Right lobe of liver (tissue), 6 donors: Measurements from ENCODE around the gene TUT4. TPM values are rescaled to one million over a fixed set of nuclear protein-coding genes. Genes with fewer than 3 reads are reported as not detected.

Source experiments
- ATAC-seq, 4 donors: fragments of 200-7000 bp; cut with Tn5 transposase; one replicate each; pipeline ENCODE4 v1.9.1; 2020; ENCODE audit warnings: mild to moderate bottlenecking in 4 of 4, moderate library complexity in 4 of 4
- DNase-seq, 3 donors: peaks; one replicate each; pipeline ENCODE4 v3.0.0-alpha.2; 2020
- H3K27ac ChIP-seq, 3 donors: fragments of 200-600 bp; one replicate each; pipeline ENCODE4 v1.8.0; 2022
- H3K27me3 ChIP-seq, 2 donors: fragments of 200-600 bp; one replicate each; pipeline ENCODE4 v1.8.0; 2022
- H3K36me3 ChIP-seq, 4 donors: fragments of 200-600 bp; sonication (generic) in 1 of 4; one replicate each; pipeline versions ENCODE4 v1.5.1 to v1.8.0; 2017 to 2022; ENCODE audit warnings: control low read depth in 1 of 4
- H3K4me1 ChIP-seq, 4 donors: fragments of 200-600 bp; sonication (generic) in 1 of 4; one replicate each; pipeline versions ENCODE4 v1.5.1 to v1.8.0; 2017 to 2022; ENCODE audit warnings: control low read depth in 1 of 4
- H3K4me3 ChIP-seq, 3 donors: fragments of 200-600 bp; one replicate each; pipeline ENCODE4 v1.8.0; 2022
- H3K9me3 ChIP-seq, 4 donors: fragments of 200-600 bp; sonication (generic) in 1 of 4; one replicate each; pipeline versions ENCODE4 v1.5.1 to v1.8.0; 2017 to 2022; ENCODE audit warnings: control low read depth in 1 of 4
- POLR2A ChIP-seq: fragments of 450-650 bp; IDR thresholded peaks from one replicate; pipeline ENCODE4 v1.6.1; 2017; ENCODE audit warnings: antibody characterized with exemption, mild to moderate bottlenecking
- WGBS: methylation state at CpG from one replicate; pipeline ENCODE4 v1.1.6; 2018; ENCODE audit warnings: low coverage, low lambda C conversion rate; ENCODE audit not compliant: insufficient coverage; ENCODE audit errors: missing lambda C conversion rate; 5-methylcytosine and 5-hydroxymethylcytosine counted together
- intact Hi-C, 2 donors: fragments of 100-400 bp; cut with DNase I; formaldehyde crosslinking; loops; one replicate each; pipeline versions ENCODE4 v1.11.2 to v1.14.1; 2022
- total RNA-seq, 6 experiments: library from RNA; depleted of rRNA in 2 of 6; stranded (reverse); fragments of >200 nt in 2 of 6; fragmentation: NEBNext Ultra II Directional in 3 of 6; extraction: Animal tissue kit (Norgen Biotek cat#: 25700) in 3 of 6; gene quantifications; one replicate each; pipeline versions ENCODE4 v1.1.0 to v1.2.4, GENCODE V29; 2016 to 2023
- TF ChIP-seq, protein P1 (sequence below), 4 donors: fragments of 200-600 bp in 3 of 4; fragments of 450-650 bp in 1 of 4; IDR thresholded peaks; one replicate each; pipeline versions ENCODE4 v1.5.1 to v1.8.0; 2016 to 2022; ENCODE audit warnings: antibody characterized with exemption in 4 of 4, mild to moderate bottlenecking in 2 of 4
- donor health status: DM: no; HTN: yes; CAD: no.
- donor health status: DM: no; HTN: no; CAD: no.
- donor health status: DM: no; HTN: no; CAD: no.
- donor health status: DM: no; HTN: yes; CAD: no.
- donor health status: DM: no; HTN: yes; CAD: no.

TUT4 gene
- total RNA-seq, 6 experiments from 2014 or later = 16.1 to 33.0 (median 22.8) TPM

DNA sequence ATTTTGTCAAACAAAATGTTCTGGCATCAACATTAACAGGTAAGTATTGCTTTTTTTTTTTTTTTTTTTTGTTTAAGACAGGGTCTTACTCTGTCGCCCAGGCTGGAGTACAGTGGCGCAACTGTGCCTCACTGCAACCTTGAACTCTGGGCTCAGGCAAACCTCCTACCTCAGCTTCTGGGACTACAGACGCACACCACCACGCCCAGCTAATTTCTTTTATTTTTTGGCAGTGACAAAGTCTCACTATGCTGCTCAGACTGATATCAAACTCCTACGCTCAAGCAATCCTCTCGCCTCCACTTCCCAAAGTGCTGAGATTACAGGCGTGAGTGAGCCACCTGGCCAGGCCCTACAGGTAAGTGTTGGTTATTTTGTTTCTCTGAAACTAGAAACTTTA lies 2.4 kb downstream of the TUT4 start:
- Histone ChIP-seq H3K27me3 (no peaks in the 10 kb centered on the region), H3K9me3 (no peaks in the 10 kb centered on the region), H3K36me3 (no peaks in the 10 kb centered on the region), H3K4me3 (no peak overlapping the region), H3K4me1 (peaks cover 0 to 20% (median 0%) of the 10 kb centered on the region in 4 donors), H3K27ac (peak overlapping the region in 1 of 3 donors; percentile 35)
- ATAC-seq (peak in 3 of 4 donors; percentile 15 to 42 (median 21)), DNase-seq (peak; percentile 37 to 72 (median 69))
- intact Hi-C loops = no loop called here
- 42% methylated on average over 7 of the region's 7 CpGs for WGBS
- no peak for TF ChIP-seq POLR2A
- TF ChIP-seq, protein P1, sequence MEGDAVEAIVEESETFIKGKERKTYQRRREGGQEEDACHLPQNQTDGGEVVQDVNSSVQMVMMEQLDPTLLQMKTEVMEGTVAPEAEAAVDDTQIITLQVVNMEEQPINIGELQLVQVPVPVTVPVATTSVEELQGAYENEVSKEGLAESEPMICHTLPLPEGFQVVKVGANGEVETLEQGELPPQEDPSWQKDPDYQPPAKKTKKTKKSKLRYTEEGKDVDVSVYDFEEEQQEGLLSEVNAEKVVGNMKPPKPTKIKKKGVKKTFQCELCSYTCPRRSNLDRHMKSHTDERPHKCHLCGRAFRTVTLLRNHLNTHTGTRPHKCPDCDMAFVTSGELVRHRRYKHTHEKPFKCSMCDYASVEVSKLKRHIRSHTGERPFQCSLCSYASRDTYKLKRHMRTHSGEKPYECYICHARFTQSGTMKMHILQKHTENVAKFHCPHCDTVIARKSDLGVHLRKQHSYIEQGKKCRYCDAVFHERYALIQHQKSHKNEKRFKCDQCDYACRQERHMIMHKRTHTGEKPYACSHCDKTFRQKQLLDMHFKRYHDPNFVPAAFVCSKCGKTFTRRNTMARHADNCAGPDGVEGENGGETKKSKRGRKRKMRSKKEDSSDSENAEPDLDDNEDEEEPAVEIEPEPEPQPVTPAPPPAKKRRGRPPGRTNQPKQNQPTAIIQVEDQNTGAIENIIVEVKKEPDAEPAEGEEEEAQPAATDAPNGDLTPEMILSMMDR (IDR thresholded peaks at IDR 0.05) = no peak

DNA sequence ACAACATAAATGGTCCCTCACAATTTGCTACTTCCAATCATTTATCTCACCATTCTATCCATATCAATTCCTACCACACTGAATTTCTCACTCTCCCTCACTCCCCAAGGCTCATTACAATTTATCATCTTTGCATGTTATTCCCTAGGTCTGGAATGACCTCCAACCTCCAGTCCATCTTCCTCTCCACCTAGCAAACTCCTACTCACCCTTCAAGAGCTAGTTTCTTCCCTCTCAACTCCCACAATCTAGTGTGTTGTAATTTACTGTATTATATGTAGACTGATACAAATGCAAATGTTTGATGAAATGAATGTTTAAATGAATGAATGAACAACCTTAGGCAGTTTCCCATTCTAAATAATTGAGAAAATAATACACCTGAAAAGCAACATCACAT lies 3.6 kb downstream of the TUT4 start:
- DNase-seq (no peak), ATAC-seq (no peak)
- H3K4me3 ChIP-seq = no peak overlapping the region
- H3K36me3 ChIP-seq = no peaks in the 10 kb centered on the region
- no peak for TF ChIP-seq POLR2A
- TF ChIP-seq, protein P1 (IDR thresholded peaks at IDR 0.05) = no peak
- peaks cover 0 to 20% (median 0%) of the 10 kb centered on the region in 4 donors for H3K4me1 ChIP-seq
- no peaks in the 10 kb centered on the region for H3K27me3 ChIP-seq
- intact Hi-C loops = no loop called here
- no peaks in the 10 kb centered on the region for H3K9me3 ChIP-seq
- no peak overlapping the region for H3K27ac ChIP-seq

DNA sequence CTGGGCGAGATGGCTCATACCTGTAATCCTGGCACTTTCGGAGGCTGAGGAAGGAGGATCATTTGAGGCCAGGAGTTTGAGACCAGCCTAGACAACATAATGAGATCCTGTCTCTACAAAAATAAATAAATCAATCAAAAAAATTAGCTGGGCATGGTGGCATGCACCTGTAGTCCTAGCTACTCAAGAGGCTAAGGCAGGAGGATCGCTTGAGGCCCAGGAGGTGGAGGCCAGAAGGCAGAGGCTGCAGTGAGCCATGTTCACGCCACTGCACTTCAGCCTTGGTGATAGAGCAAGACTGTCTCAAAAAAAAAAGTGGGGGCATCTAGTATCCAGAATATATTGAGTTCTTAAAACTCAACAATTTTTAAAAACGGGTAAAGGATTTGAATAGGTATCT lies 6.0 kb downstream of the TUT4 start:
- no peaks in the 10 kb centered on the region for H3K9me3 ChIP-seq
- peaks cover 0 to 19% (median 0%) of the 10 kb centered on the region in 4 donors for H3K4me1 ChIP-seq
- no peak for DNase-seq
- TF ChIP-seq POLR2A = no peak
- TF ChIP-seq, protein P1 (IDR thresholded peaks at IDR 0.05) = no peak
- H3K36me3 ChIP-seq = no peaks in the 10 kb centered on the region
- no peak overlapping the region for H3K27ac ChIP-seq
- intact Hi-C loops = no loop called here
- H3K27me3 ChIP-seq = no peaks in the 10 kb centered on the region
- WGBS = 100% methylated on average over 5 of the region's 5 CpGs
- no peak overlapping the region for H3K4me3 ChIP-seq
- no peak for ATAC-seq

DNA sequence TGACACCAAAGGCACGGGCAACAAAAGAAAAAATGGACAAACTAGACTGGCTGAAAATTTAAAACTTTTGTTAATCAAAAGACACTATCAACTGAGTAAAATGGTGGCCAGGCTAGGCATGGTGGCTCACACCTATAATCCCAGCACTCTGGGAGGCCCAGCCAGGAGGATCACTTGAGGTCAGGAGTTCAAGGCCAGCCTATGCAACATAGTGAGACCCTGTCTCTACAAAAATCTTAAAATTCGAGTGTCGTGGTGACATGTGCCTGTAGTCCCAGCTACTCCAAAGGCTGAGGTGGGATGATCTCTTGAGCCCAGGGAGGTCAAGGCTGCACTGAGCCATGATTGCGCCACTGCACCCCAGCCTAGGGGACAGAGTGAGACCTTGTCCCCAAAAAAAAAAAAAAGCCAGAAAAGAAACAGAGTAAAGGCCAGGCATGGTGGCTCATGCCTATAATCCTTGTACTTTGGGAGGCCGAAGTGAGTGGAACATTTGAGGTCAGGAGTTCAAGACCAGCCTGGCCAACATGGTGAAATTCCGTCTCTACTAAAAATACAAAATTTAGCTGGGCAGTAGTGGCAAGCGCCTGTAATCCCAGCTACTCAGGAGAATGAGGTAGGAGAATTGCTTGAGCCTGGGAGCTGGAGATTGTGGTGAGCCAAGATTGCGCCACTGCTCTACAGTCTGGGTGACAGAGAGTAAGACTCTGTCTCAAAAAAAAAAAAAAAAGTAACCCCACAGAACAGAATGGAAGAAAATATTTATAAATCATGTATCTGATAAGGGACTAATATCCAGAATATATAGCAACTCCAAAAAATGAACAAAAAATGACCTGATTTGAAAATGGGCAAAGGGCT lies 8.0 kb downstream of the TUT4 start:
- ATAC-seq (no peak), DNase-seq (no peak)
- H3K4me3 ChIP-seq = no peak overlapping the region
- H3K9me3 ChIP-seq = no peaks in the 10 kb centered on the region
- no peaks in the 10 kb centered on the region for H3K36me3 ChIP-seq
- no peak overlapping the region for H3K27ac ChIP-seq
- H3K27me3 ChIP-seq = no peaks in the 10 kb centered on the region
- 90% methylated on average over 6 of the region's 8 CpGs for WGBS
- TF ChIP-seq, protein P1 (IDR thresholded peaks at IDR 0.05) = no peak
- no peak for TF ChIP-seq POLR2A
- H3K4me1 ChIP-seq = peaks cover 0 to under 1% (median 0%) of the 10 kb centered on the region in 4 donors
- intact Hi-C loops = no loop called here
